DMS 273 (cell line): ENCODE data around the gene HLA-DMB.

Source experiments
- DNase-seq: peaks from one replicate; lab custom pipeline; 2025; ENCODE audit not compliant: unreplicated experiment; lab: John Stamatoyannopoulos, UW

Gene HLA-DMB

DNA sequence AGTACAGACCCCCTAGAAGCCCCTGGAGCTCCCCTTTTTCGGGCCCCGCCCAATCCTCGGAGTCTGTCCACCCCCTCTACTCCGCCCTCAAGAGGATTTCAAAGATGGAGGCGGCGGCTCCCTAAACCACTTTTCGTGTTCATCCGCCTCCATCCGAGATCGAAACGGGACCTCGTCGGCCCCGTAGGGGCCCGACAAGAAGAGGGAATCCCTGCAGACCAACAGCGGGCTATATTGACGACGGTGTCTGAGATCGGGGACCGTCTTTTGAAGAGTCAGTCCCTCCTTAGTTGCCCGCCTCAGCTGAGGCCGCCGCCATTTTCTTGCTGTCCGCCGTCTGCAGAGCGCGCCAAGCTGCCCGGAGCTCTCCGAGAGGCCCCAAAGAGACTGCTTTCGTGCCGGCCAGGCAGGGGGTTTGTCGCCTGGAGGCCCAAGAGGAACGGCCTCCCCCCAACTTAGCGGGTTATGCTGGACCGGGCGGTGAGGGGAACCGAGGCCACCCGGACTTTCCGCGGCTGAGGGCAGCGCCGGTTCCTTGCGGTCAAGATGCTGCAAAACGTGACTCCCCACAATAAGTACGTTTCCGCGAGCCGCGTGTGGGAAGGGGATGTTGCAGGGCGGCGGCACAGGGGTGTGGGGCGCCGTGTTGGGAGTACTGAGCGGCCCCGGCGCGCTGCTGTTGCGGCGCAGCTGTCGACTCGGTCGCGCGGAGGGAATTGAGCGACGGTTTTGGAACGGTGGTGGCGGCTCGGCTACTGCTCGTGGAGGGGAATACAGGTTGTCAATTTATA, 31.7 kb upstream of the HLA-DMB start:
- DNase-seq: peak; percentile 85

- DNase-seq: peak; percentile 100
Measured at GRCh38 chr6:32971581-32972352, 30.9 kb upstream of the HLA-DMB start.

- no peak for DNase-seq
Measured at GRCh38 chr6:32971242-32971580, 30.4 kb upstream of the HLA-DMB start.

DNA sequence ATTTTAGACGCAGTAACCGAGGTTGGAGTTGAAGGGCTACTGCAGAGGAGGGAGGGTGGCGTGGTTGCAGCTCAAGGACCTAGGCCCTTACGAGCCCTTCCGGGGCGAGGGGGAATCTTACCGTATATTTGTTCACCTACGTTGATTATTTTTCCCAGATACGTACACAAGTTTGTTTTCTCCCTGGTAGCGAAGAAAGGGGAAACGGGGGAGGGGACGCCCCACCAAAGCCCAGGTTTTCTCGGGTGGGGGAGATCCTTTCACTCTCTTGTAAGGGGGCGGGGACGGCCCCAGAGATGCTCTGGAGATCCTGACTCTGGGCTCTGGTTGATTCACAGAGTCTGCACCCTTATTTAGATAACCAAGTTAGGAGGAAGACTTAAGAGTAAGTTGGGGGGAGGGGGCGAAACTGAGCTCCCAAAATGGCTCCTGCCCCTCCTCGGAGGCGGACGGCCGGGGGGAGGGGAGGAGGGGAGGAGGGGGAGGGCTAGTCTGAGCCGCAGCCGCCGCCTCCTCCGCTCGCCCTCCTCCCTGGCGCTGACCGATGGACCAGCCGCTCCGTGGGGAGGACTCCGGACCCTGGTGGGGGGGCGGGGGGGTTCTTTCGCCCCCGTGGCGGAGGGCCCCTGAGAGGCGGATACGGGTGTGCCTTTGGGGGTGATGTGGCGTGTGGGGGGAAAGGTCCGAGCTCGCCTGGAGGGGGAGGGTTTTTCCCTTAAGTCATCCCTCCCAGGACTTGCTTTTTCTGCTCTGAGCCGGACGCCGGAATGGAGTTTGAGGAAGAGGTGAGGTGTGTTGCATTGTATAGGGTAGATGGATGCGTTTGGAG, 29.8 kb upstream of the HLA-DMB start:
- DNase-seq: peak; percentile 93

DNA sequence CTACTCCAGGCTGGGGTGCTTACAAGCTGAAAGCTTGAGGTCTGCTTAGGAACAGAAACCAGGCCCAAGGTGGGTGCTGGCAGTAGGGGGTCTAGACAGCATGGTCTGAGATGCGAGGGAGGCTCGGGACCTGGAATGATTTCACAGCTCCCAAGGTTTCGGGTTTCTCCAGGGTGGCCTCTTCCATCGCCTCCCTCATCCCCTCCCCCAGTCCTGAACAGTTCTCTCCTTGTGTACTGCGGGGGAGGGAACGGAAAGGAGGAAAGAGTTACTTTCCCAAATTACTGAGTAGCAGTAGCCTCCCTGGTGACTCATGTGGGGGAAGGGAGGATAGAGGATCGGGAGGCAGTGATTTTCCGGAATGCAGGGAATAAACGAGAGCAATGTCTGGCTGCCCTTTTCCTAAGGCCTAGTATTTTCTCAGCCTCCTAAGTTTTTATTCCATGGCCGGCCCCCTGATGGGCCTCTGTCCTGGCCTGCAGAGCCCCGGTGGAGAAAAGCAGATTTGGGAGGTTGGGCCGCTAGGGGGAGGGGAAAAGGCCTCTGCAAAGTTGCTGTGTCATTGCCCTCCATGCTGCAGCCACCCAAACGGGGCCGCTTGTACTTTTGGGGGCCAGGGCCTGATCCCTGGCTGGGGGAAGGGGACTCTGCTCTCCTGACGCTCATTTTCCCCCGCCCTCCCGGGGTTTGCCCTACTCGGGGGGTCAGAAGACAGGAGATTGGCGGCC, 29.0 kb upstream of the HLA-DMB start:
- peak; percentile 97 for DNase-seq

- peak; percentile 92 for DNase-seq
Measured at GRCh38 chr6:32968867-32969684, 28.2 kb upstream of the HLA-DMB start.

DNA sequence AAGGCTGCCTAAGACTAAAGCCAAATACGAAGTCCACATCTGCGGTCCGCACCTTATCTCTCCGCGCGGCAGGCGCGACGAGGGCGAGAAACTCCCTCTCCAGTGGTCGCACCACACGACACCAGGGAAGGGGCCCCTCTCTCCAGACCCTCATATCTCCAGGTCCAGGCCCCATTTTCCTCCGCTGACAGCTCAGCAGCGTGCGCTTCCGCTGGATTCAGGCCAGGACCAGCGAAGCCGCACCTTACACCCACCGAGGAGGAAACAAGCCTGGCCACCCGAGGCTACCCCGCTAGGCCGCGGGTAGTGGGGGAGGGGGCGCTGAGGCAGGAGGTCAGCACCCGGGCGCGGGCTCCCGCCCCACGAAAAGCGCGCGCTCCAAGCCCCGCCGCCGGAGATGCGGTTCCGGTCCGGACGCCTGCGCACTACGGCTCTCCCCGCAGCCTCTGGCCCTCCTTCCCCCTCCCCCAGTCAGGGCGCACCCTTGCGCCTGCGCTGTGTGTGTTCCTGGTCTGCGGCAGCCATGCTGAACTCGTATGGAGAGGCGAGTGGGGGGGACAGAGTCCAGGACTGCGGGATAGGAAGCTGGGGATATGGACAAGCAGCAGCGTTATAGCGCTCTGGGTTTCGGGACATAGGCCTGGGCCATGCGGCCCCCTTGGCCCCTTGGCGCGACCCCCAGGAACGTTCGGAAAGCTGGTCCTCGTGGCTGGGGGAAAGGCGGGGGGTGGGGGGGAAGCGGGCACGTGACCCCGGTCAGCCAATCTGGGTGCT, 27.5 kb upstream of the HLA-DMB start, which contains the start of gene BRD2:
BRD2 (plus strand) TSS at position 502 of the 774 bp plus-strand sequence. CDS start 4,305 bp downstream, outside the sequence.
- peak; percentile 98 for DNase-seq

DNA sequence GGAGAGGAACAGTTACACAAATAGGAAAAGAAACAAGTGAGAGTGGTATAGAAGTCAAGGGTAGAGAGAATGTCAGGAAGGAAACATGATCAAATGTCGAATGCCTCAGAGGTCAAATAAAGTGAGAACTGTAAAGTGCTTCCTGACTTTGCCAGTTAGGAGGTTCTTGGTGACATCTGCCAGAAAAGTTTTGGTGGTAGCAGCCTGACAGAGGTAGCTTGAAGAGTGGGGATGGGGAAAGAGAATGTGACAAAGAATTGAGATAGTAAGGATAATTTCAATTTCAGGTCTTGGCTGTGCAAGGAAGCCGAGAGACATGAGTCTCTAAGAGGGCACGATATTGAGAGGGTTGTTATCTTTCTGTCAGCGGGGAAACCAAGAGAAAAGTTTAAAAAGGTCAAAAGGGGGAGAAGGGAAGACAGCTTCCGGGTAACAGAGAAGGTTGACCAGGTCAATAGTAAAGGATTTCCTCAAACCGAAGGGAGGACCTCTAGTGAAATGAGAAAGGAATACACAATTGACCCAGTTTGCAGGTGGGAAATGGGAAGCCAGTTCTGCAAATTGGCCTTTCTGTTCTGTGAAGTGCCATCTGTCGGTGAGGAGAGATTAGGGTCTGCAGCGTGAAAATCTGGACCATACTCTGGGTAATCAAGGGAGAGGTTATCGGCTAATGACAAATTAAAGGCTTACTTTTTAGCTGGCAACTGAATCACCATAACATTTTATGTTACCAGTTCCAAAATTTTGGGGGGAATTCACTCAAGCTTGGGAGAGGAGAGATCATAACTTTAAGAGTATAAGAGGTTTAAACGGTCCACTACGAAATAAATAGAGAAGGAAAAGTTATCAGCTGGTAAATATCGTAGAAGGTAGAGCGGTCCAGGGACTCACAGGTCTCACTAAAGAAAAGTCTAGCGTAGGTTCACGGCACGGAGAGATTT, 26.6 kb upstream of the HLA-DMB start:
- DNase-seq: peak; percentile 84

DNA sequence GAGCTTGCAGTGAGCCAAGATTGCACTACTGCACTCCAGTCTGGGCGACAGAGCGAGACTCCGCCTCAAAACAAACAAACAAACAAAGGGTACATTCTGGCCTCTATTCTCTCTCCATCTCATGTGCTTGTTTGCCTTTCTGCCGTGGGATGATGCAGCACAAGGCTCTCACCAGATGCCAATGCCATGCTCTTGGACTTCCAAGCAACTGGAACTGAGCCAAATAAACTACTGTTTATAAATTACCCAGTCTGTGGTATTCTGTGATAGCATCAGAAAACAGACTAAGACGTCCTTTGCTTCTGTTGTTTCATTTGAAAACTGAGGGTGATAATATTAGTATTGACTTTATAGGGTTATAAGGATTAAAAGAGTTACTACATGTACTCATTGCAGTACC, 23.9 kb upstream of the HLA-DMB start:
- peak; percentile 74 for DNase-seq

GRCh38 chr6:32963866-32964265, 23.0 kb upstream of the HLA-DMB start:
- no peak for DNase-seq

- DNase-seq: no peak
Measured at GRCh38 chr6:32962213-32962826, 21.5 kb upstream of the HLA-DMB start.

- DNase-seq: no peak
Measured at GRCh38 chr6:32960563-32960962, 19.7 kb upstream of the HLA-DMB start.

DNA sequence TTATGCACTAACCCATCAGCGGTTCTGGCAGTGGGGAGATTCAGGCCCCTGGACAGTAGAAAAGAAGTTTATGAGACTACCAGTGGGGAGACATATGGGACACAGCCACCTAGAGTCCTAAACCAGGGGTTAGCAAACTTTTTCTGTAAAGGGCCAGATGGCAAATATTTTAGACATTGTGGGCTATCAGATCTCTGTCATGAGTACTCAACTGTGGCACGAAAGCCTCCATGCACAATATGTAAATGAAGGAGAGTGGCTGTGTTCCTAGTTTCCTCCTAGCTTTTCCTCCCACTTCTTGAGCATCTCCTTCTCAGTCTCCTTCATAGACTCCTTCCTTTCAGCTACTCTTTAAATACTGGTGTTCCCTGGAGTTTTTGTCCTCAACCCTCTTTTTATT, 15.3 kb upstream of the HLA-DMB start:
- DNase-seq: peak; percentile 72

DNA sequence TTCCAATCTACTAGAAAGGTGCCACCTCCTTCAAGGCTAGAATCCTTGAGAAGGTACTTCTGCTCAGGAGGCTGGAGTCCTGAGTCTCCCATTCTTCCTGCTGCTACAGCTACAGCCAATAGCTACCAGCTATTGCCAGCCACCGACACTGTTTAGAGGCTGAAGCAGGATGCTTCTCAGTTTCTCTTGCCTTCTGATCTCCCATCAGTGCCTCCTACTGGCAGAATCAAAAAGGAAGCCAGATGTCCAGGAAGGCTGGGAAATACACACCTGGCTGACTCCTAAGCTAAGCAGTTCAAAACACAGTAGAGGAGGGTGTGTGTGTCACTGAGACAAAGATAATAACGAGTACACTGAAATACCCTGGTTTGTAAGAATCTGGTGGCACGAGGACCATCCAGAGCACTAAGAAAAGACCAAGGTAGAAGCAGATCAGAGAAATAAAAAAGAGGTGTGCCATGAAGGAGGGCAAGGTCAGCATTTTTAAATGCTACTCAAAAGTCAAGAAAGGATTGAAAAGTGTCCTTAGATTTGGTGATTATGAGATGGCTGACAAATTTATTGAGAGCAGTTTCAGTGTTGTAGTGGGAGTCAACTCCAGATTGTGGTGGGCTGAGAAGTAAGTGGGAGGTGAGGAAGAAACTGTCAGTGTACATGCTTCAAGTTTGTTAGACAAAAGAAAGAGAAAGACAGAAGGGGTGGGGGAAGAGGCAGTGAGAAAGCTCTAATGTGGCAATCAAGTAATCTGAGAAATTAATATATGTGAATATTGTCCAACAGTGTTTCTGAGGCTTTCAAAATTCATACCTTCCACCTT, 14.4 kb upstream of the HLA-DMB start:
- peak; percentile 71 for DNase-seq

- DNase-seq: no peak
Measured at GRCh38 chr6:32954267-32954666, 13.4 kb upstream of the HLA-DMB start.

DNA sequence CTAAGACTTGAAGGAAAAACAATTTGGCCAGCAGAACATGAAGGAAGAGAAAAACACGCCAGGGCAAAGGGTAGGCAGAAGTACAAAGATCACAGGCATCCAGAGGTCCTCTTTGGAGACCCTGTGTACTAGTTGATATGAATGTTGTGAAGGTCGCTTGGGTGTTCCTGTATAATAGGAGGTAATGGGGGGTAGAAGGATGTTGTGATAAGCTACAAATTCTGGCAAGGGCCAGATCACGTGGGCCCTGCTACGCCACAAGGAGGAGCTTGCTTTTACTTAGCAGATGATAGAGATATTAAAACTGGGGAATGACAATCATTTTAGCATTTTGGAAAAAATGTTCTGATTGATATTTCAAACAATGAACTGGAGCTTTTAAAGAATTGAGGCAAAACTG, 12.9 kb upstream of the HLA-DMB start:
- DNase-seq: no peak
